ENCODE measurements around the gene SLX9. TPM values are rescaled to one million over a fixed set of nuclear protein-coding genes. Genes with fewer than 3 reads are reported as not detected.

Gene SLX9
- total RNA-seq, 1 experiment from 2014 or later: 80.1 TPM

GRCh38 chr21:44957047-44957831 lies 17.4 kb downstream of the SLX9 start:
- H3K4me1 ChIP-seq (ENCODE audit: insufficient read depth, low read length): no peaks in the 10 kb centered on the region
- DNase-seq: no peak
- ATAC-seq: no peak
- peaks cover 40% of the 10 kb centered on the region for H3K36me3 ChIP-seq (ENCODE audit: low read depth, low read length)
- H4K20me1 ChIP-seq (ENCODE audit: low read length): 0 out of 2 replicates have a peak, but pooled peaks cover 12% of the 10 kb centered on the region
- H3K27me3 ChIP-seq (ENCODE audit: low read length): no peaks in the 10 kb centered on the region
- H2AFZ ChIP-seq (ENCODE audit: low read length): no peak overlapping the region
- H3K9me2 ChIP-seq (replicated peaks; ENCODE audit: low read length): no peaks in the 10 kb centered on the region
- H3K79me2 ChIP-seq (ENCODE audit: low read length): peaks cover 76% of the 10 kb centered on the region
- ChIA-PET POLR2A (ENCODE audit: unreplicated experiment) (no interaction called here), CTCF (no interaction called here)
- no peak overlapping the region for H3K27ac ChIP-seq (ENCODE audit: low read length)
- no peaks in the 10 kb centered on the region for H3F3A ChIP-seq (ENCODE audit: low read length, unreplicated experiment)
- no peaks in the 10 kb centered on the region for H3K9me3 ChIP-seq (ENCODE audit: low read length)
- no peak overlapping the region for H3K4me2 ChIP-seq (ENCODE audit: low read length)
- no peak overlapping the region for H3K9ac ChIP-seq (ENCODE audit: low read length)
- TF ChIP-seq, protein P1, sequence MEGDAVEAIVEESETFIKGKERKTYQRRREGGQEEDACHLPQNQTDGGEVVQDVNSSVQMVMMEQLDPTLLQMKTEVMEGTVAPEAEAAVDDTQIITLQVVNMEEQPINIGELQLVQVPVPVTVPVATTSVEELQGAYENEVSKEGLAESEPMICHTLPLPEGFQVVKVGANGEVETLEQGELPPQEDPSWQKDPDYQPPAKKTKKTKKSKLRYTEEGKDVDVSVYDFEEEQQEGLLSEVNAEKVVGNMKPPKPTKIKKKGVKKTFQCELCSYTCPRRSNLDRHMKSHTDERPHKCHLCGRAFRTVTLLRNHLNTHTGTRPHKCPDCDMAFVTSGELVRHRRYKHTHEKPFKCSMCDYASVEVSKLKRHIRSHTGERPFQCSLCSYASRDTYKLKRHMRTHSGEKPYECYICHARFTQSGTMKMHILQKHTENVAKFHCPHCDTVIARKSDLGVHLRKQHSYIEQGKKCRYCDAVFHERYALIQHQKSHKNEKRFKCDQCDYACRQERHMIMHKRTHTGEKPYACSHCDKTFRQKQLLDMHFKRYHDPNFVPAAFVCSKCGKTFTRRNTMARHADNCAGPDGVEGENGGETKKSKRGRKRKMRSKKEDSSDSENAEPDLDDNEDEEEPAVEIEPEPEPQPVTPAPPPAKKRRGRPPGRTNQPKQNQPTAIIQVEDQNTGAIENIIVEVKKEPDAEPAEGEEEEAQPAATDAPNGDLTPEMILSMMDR (conservative IDR thresholded peaks at IDR 0.05; ENCODE audit: low read depth, low read length): no peak
- no peak for TF ChIP-seq EZH2 (IDR thresholded peaks at IDR 0.05; ENCODE audit: low read length, unreplicated experiment)
- TF ChIP-seq EZH2phosphoT487 (IDR thresholded peaks at IDR 0.05; ENCODE audit: borderline replicate concordance, low read length): no peak
- H3K4me3 ChIP-seq (ENCODE audit: low read length): no peak overlapping the region
- BruUV-seq (replicated peaks): no TSS peak
- intact Hi-C loops (cut with micrococcal nuclease): no loop called here

- CTCF ChIA-PET: no interaction called here
Observed at GRCh38 chr21:44957901-44958451, 18.1 kb downstream of the SLX9 start.

More at GRCh38 chr21:44957901-44958451, 18.1 kb downstream of the SLX9 start:
- Histone ChIP-seq H3K9me2 (replicated peaks; ENCODE audit: low read length) (no peaks in the 10 kb centered on the region), H3K9ac (ENCODE audit: low read length) (no peak overlapping the region), H3K27me3 (ENCODE audit: low read length) (no peaks in the 10 kb centered on the region), H3K9me3 (ENCODE audit: low read length) (no peaks in the 10 kb centered on the region), H3K4me1 (ENCODE audit: insufficient read depth, low read length) (no peaks in the 10 kb centered on the region), H3K36me3 (ENCODE audit: low read depth, low read length) (peaks cover 46% of the 10 kb centered on the region), H4K20me1 (ENCODE audit: low read length) (0 out of 2 replicates have a peak, but pooled peaks cover 12% of the 10 kb centered on the region), H3K79me2 (ENCODE audit: low read length) (peaks cover 75% of the 10 kb centered on the region), H3F3A (ENCODE audit: low read length, unreplicated experiment) (no peaks in the 10 kb centered on the region), H3K4me3 (ENCODE audit: low read length) (no peak overlapping the region), H3K4me2 (ENCODE audit: low read length) (no peak overlapping the region), H3K27ac (ENCODE audit: low read length) (no peak overlapping the region), H2AFZ (ENCODE audit: low read length) (no peak overlapping the region)
- intact Hi-C loops (cut with micrococcal nuclease): no loop called here
- BruUV-seq (replicated peaks): no TSS peak
- ATAC-seq: no peak
- no peak for DNase-seq
- TF ChIP-seq EZH2phosphoT487 (IDR thresholded peaks at IDR 0.05; ENCODE audit: borderline replicate concordance, low read length): no peak
- TF ChIP-seq, protein P1 (conservative IDR thresholded peaks at IDR 0.05; ENCODE audit: low read depth, low read length): no peak
- no peak for TF ChIP-seq EZH2 (IDR thresholded peaks at IDR 0.05; ENCODE audit: low read length, unreplicated experiment)
- POLR2A ChIA-PET (ENCODE audit: unreplicated experiment): no interaction called here
